Activated CD8-positive, alpha-beta memory T cell treated with anti-CD3 and anti-CD28 coated beads for 48 hours (primary cell): ENCODE measurements around the gene GTF2IRD1.
"Not testable (repeated sequence)": the region's sequence is repeated elsewhere in the genome, so short reads cannot be mapped to it uniquely, and the experiment has no call there.

Experiments used
- DNase-seq, 3 experiments: peaks; one replicate each; pipeline ENCODE4 v3.0.0-alpha.2; 2020; ENCODE audit warnings: low read depth in 2 of 3, low spot score in 2 of 3

Gene GTF2IRD1, protein sequence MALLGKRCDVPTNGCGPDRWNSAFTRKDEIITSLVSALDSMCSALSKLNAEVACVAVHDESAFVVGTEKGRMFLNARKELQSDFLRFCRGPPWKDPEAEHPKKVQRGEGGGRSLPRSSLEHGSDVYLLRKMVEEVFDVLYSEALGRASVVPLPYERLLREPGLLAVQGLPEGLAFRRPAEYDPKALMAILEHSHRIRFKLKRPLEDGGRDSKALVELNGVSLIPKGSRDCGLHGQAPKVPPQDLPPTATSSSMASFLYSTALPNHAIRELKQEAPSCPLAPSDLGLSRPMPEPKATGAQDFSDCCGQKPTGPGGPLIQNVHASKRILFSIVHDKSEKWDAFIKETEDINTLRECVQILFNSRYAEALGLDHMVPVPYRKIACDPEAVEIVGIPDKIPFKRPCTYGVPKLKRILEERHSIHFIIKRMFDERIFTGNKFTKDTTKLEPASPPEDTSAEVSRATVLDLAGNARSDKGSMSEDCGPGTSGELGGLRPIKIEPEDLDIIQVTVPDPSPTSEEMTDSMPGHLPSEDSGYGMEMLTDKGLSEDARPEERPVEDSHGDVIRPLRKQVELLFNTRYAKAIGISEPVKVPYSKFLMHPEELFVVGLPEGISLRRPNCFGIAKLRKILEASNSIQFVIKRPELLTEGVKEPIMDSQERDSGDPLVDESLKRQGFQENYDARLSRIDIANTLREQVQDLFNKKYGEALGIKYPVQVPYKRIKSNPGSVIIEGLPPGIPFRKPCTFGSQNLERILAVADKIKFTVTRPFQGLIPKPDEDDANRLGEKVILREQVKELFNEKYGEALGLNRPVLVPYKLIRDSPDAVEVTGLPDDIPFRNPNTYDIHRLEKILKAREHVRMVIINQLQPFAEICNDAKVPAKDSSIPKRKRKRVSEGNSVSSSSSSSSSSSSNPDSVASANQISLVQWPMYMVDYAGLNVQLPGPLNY

GRCh38 chr7:74453322-74454011 lies at the start of gene GTF2IRD1:
TSS of gene GTF2IRD1 (plus strand) at chr7:74453906. CDS start at chr7:74508081, 54,175 bp downstream.
- peak in 1 of 3 experiments; percentile 16 for DNase-seq

GRCh38 chr7:74404388-74404700 lies 49.4 kb upstream of the GTF2IRD1 start:
- no peak for DNase-seq

- DNase-seq: no peak
Measured at GRCh38 chr7:74404741-74405140, 49.0 kb upstream of the GTF2IRD1 start.

DNA sequence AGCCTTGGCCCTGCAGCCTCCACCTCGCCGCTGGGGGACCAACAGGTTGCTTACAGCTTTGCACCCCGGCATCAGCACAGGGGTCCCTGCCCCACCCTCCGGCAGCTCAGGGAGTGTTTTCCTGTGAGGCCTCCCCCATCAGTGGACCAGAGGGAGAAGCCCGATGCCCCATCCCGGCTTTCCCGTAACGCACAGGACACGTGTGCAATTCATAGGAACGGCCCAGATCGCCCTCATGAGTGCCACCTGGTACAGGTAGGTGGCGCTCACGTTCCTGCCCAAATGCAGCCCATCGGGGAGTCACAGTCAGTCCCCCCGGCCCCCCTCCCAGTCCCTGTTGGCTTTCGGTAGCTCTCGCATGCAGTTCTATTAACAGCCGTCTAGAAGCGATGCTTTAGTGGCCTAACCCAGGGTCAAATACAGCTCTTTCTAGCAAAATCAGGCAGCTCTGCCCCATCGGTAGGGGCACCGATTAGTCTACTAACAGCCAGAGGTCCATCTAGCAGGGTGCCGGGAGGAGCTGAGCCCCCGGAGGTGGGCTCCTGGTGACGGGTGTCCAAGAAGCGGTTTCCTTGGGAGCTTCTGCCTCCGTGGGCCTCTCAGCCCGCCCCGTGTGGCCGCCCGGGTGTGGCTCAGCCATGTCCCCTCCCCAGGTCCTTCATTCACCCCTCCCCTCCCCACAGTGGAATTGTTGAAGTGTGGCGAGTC lies 48.4 kb upstream of the GTF2IRD1 start:
- DNase-seq: no peak

DNA sequence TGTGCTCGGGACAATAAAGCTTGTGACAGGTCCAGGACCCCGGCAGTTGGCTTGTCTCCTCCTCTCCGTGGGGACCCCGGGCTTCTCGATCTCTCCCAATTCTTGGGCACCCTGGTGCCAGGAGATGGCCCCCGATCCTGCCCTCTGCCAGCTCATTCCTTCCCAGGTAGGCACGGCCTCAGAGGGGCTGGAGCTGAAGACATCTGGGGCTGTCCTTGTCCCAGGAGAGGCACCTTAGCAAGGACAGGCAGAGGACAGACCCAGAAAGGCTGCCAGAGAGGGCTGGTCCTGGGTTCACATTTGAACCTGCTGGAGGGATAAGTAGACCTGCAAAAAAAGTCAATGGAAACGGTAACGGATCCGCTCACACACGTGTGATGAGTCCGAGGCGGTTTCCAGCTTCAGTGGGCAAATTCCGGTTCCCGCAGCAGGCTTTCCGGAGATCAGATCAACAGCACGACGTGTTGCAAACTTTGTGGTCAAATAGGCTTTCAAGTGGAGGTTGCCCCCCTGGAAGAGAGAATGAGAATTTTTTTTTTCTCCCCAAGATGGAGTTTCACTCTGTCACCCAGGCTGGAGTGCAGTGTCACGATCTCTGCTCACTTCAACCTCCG lies 47.7 kb upstream of the GTF2IRD1 start:
- no peak for DNase-seq

GRCh38 chr7:74407958-74408357 lies 45.7 kb upstream of the GTF2IRD1 start:
- no peak for DNase-seq

GRCh38 chr7:74409571-74409970 lies 44.1 kb upstream of the GTF2IRD1 start:
- DNase-seq: no peak

DNA sequence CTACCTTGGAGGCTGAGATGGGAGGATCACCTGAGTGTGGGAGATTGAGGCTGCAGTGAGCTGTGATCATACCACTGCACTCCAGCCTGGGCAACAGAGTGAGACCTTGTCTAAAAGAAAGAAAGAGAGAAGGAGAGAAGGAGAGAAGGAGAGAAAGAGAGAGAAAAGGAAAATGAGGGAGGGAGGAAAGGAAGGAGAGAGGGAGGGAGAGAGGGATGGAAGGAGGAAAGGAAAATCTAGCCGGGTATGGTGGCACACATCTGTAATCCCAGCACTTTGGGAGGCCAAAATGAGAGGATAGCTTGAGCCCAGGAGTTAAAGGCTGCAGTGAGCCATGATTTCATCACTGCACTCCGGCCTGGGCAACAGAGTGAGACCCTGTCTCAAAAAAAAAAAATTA lies 42.9 kb upstream of the GTF2IRD1 start:
- no peak for DNase-seq

- not testable (repeated sequence) for DNase-seq
Measured at GRCh38 chr7:74411571-74411970, 42.1 kb upstream of the GTF2IRD1 start.

GRCh38 chr7:74412056-74412455 lies 41.6 kb upstream of the GTF2IRD1 start:
- no peak for DNase-seq

DNA sequence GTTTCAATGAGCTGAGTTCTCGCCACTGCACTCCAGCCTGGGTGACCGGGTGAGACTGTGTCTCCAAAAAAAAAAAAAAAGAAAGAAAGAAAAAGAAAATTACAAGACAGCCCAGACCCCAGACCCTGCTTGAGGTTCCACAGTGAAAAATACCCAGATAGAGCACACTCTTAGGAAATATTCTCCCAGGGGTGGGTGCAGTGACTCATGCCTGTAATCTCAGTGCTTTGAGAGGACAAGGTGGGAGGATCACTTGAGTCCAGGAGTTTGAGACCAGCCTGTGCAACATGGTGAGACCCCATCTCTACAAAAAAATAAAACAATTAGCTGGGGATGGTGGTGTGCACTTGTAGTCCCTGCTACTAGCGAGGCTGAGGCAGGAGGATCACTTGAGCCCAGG lies 41.1 kb upstream of the GTF2IRD1 start:
- DNase-seq: no peak

DNA sequence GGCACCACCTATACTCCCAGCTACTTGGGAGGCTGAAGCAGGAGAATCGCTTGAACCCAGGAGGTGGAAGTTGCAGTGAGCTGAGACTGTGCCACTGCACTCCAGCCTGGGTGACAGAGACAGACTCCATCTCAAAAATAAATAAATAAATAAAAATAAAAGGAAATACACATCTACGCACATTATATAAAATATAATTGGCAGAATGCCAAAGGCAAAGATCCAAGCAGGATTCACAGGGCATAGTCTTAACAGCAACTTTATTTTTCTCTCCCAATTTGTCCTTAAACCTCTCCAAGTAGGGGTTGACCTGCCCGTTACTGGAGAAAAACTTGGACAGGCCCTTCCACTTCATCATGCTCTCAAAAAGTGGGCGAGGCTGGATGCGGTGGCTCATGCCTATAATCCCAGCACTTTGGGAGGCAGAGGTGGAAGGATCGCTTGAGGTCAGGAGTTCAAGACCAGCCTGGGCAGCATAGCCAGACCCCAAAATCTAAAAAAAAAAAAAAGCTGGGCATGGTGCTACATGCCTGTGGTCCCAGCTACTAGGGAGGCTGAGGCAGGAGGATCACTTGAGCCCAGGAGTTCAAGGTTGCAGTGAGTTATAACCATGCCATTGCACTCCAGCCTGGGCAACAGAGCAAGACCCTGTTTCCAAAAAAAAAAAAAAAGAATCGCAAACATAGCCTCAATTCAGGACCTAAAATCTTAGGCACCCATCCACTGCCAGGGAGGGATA lies 38.9 kb upstream of the GTF2IRD1 start:
- DNase-seq: not testable (repeated sequence)

- DNase-seq: peak in 2 of 3 experiments; percentile 40 to 49
Measured at GRCh38 chr7:74417419-74417971, 36.2 kb upstream of the GTF2IRD1 start.

DNA sequence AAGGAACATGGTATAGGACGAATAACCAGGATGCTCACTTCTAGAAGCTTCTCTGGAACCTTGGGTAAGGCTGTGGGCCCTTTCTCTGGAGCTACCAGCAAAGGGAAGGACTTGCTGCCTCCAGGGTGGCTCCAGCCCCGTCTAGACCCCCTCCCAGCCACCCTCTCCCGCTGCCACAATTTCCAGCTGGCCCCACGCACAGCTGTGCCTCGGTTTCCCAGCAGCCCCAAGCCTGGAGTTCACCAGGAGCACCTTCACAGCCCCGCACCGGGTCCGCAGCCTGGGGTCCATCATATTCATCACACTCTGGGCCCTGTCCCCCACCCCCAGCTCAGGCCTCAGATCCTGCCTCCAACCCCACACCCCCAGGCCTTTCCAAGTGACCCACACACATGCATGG lies 35.6 kb upstream of the GTF2IRD1 start:
- no peak for DNase-seq

DNA sequence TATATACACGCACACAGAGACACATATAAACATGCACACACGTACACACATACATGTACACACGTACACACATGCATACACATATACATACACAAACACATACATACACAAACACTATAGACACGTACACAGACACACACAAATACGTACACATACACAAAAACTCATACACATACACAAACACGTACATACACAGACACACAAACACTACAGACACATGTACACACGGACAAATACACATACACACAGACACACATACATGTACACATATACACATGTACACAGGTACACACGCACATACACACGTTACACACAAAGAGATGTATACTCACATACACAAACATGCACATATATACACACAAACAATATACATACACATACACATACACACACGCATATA lies 35.2 kb upstream of the GTF2IRD1 start:
- no peak for DNase-seq

GRCh38 chr7:74419232-74419631 lies 34.5 kb upstream of the GTF2IRD1 start:
- not testable (repeated sequence) for DNase-seq

GRCh38 chr7:74420006-74420405 lies 33.7 kb upstream of the GTF2IRD1 start:
- DNase-seq: no peak

- no peak for DNase-seq
Measured at GRCh38 chr7:74424291-74424880, 29.3 kb upstream of the GTF2IRD1 start.

DNA sequence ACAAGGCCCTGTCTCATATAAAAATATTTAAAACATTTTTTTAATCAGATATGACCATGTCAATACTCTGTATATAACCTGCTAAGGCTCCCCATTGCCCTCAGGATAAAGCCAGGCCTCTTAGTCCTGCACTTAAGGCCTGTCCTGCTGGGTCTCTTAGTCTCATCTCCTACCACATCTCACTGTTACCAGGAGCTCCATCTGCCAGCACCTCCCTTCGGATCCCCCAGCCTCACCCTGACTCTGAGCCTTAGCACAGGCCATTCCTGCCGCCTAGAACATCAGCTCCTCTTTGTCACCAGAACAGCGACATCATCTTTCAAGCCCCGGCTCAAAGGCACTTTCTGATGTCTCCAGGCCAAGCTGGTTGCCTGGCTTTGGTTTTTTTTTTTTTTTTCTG lies 25.7 kb upstream of the GTF2IRD1 start:
- no peak for DNase-seq
